GM18858 (cell line): ENCODE results near the gene CDK19.
"Not testable (repeated sequence)": the region's sequence is repeated elsewhere in the genome, so short reads cannot be mapped to it uniquely, and the experiment has no call there.

Experiments
- ATAC-seq: cut with Tn5 transposase; IDR thresholded peaks from one replicate; pipeline ENCODE4 v1.9.1; 2021; ENCODE audit not compliant: unreplicated experiment

Gene CDK19

DNA sequence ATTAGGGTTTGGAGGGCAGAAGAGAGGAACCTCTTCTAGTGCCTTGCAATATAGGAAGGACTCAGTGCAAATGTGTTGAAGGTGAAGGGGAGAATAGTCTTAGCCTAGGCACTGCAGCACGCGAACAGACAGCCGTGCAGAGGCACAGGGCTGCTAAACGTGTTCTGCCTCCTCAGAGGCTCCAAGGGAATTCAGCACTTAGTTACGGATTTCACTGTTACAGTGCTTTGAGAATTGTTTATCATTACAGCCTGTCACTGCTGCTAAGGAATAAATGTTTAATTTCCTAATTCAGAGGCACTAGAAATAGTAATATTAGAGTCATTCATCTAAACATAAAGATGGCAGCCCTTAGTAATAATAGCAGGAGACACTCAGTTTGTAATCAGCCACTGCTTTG lies 222.5 kb downstream of the CDK19 start:
- ATAC-seq: no peak

DNA sequence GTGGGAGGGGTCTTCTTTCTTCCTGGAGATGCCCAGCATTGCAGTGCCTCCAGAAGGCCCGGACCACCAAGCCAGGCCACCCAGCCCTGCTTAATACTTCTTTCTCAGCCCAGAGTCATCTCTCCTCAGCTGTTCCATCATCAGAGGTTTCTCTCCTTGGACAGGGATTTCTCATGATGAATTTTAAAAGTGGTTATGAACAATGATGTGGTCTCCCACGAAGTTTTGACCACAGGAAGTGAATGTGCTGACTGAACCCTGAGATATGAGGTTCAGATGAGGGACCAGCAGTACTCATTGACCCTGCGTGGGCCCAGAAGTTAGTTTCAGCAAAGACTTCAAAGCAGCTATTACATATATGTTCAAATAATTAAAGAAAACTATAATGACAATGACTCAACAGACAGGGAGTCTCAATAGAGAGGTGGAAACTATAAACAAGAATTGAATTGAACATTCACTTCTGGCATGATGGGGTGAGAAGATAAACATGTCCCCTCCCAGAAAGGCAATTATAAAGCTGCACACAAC lies 224.4 kb downstream of the CDK19 start:
- no peak for ATAC-seq

DNA sequence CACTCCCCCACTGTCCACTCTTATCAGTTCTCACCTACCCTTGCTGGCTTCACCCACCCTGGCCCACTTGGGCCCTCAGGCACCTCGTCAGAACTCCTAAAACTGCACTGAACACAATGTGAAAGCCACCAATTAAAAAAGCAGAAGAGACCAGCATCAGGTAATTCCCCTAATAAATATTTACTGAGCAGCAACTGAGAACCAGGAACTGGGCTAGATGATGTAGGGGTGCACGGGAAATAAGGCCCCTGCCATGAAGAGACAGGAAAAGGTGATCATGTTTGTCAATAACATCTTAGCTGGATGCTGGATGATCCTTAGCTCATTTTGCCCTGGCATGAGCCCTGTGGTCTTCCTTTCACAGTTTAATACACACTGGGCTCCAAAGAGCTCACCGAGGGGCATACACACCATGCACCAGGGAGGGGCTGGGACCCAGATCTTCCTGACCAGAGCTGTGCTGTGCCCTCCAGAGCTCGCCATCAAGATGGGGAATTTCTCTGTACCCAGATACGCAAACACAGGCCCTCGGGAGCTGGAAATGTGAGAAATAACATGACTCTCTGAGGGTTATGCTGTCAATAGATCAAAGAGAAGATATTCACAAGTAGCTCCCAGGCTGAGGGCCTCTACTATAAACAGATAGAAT lies 225.3 kb downstream of the CDK19 start:
- peak; percentile 97 for ATAC-seq

DNA sequence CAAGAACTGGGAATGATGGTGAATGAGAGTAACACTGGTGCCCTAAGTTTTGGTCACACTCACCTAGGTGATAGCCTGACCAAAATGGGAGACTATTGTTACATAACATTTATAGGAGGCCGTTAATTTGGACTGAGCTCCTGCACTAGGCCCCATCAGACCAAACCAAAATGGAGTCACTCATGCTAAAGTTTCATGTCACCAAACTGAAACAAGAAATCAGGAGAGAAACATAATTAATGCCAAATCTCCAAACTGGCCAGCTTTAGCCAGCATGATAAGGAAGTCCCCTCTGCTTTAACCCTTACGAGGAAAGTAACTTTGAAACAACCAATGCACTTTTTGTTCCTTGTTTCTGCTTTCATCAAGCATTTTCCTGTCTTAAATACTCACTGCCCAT lies 227.9 kb downstream of the CDK19 start:
- no peak for ATAC-seq

DNA sequence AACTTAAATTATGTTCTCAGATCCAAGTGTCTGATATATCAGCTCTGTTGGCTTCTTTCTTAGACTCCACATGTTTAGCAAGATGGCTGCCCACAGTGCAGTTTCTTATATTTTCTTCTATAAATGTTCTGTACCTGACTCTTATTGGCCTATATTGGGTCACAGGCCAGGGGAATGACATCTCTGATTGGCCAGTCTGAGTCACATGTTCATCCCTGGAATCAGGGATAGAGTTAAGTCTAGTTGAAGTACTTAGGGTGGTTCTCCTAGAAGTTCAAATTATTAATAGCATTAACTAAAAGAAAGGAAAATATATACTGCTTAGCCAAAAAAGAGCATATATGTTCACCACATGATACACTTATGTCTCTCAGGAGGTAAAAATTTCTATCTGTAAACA lies 233.6 kb downstream of the CDK19 start:
- ATAC-seq: no peak

DNA sequence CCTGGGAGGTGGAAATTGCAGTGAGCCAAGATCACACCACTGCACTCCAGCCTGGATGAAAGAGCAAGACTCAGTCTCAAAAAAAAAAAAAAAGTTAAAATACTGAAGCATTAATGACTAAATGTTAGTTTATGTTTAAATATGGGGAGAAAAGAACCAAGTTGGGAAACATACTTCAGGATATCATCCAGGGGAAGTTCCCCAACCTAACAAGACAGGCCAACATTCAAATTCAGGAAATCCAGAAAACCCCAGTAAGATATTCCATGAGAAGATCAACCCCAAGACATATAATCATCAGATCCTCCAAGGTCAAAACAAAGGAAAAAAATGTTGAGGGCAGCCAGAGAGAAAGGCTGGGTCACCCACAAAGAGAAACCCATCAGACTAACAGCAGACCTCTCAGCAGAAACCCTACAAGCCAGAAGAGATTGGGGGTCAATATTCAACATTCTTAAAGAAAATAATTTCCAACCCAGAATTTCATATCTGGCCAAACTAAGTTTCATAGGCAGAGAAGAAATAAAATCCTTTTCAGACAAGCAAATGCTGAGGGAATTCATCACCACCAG lies 237.6 kb downstream of the CDK19 start:
- ATAC-seq: not testable (repeated sequence)

DNA sequence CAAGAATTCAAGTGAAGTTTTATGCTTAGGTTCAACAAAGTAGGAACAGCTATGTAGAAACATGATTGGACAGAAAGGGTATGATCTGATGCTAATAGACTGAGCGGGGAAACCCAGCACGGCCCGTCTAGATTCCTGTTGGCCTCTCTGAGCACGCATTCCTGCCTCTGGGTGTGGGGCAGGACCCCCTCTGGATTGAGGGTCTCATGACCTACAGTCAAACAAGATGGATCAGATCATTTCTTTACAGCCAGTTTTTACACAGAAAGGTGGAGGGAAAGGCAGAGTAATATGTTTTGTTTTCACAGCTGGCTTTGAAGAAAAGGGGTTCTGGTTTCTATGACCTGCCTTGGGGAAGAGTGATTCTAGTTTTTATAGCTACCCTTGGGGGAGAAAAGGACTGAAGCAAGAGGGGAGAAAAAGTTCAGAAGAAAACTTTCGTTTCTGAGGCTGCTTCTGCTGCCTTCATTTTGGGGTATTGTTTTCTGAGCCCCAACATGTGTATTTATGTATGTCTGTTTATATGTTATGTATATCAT lies 239.3 kb downstream of the CDK19 start:
- no peak for ATAC-seq

DNA sequence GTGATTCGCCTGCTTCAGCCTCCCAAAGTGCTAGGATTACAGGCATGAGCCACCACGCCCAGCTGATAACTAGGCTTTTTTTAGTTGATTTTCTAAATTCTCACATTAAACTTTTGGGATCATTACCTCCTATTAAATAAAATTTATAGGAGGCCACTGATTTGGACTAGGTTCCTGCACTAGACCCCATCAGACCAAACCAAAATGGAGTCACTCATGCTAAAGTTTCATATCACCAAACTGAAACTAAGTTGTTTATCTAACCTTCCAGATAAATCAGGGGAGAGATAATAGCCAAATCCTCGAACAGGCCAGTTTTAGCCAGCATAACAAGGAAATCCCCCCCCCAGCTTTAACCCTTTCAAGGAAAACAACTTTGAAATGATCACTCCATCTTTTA lies 240.5 kb downstream of the CDK19 start:
- ATAC-seq: no peak

DNA sequence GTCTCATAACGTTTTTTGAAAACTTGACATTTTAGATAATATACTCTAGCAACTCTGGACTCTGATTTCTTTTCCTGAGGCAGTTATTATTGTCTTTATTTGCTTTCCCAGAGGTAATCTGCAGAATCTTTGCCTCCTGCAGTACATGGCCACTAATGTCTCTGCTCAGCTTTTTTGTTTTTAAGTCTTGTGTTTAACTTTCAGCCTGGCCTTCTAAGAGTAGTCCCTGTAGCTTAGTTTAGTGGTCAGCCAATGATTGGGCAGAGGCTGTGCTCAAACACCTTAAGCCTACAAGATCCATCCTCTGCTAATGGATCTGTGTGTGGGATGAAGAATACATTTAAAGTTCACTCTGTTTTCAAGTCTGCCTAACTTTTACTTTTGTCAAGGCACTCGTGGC lies 241.7 kb downstream of the CDK19 start:
- ATAC-seq: no peak

DNA sequence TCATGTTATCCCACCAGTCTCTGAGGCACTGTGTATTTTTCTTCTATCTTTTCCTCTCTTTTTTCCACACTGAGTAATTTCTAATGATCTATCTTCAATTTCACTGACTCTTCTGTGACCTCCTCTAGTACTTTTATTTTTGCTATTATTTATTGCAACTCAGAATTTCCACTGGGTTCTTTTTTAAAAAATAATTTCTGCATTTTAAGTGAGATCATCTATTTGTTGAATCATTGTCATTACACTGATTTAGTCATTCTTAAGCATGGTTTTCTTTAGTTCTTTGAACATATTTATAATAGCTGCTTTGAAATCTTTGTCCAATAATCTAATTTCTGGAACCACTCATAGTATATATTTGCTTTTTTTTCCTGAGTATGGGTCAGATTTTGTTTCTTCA lies 242.1 kb downstream of the CDK19 start:
- ATAC-seq: no peak

DNA sequence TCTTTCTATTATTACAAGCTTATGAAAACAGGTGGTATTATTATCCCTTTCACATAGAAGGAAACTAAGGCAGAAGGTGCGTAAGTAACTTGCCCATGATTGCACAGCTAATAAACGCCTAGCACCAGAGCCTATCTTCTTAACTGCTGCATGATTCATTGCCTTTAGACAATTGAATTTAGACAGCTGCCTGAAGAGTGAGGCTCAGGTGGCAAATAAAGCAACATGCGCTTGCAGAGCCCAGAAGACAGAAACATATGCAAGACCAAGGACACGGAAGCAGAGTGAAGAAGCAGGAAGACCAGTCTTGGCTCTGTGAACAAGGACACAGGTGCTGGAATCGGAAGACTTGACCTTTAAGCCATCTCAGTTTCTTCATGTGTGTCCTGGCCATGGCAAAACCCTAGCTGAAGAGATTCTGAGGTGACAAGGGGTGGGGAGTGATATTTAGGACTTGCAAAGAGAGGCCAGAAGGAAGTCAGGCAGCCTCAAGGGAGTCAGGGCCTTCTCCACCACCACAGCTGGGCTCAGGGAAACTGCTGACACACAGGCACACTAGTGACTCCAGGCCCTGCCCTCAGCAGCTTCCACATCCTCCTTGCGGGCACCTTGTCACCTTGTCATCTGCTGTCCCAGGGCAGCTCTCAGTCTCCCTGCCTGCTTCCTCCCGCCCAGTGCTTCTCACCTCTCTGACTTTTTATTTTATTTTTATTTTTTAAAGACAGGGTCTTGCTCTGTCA lies 247.1 kb downstream of the CDK19 start:
- ATAC-seq: no peak

DNA sequence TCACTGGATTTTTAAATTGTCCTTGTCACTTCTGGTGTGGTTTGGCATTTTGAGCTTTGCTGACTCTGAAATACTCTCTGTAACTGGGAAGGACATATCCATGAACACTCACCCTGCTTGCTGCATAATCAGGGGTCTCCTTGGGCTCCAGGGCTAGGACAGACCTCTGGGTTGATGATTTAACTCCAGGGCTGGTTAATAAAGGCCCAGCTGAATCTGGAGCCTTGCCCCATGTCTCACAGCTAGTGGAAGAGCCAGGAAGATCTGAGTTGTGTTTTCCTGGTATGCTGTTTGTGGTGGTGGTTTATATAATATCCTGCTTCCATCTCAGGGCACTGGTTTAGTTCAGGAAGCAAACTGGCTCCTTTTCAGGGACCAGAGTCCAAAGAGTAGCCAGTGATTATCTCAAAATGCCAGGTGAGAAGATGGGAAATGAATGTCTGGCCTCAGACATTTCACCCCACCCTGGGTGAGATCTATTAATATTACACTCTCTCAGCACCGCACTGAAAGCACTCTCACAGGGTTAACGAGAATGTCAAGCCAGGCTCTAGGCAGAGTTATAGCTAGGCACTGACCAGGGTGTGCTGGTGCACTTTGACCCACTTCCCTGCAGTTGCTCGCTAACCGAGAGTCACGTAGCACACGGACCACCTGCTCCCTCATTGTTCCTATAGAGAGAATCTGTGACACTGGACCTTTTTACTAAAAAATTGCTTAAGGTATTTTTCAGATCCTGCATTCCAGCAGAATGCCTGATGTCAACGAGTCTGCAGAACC lies 248.7 kb downstream of the CDK19 start:
- no peak for ATAC-seq

DNA sequence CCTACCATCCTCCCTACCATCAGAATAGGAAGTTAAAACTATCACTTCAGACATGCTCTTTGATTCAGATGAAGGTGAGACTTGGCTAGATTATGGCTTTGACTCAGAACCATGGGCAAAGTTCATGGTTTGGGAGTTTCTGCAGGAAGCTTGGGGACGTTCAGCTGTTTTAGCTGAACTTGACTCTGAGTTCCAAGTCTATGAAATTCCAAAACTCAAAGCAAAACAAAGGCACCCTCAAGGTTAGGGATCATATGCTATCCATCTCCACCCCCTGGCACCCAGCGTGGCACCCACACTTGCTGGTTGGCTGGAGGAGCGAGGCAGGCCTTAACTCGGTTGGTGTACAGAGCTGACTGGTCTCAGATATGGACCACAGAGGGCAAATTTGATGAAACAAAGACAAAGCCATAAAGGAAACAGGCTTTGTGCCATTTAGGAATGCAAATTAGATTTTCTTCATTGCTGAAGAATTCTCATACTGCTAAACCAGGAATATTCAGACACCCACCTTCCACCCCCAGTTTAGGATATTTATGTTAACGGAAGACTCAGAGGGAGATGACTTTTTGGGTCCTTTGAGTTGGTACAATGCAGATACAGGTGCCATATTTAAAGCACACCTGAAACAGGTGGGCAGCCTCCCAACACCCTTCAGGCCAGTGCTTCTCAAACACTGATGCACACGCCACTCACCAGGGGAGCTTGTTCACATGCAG lies 250.4 kb downstream of the CDK19 start:
- no peak for ATAC-seq

DNA sequence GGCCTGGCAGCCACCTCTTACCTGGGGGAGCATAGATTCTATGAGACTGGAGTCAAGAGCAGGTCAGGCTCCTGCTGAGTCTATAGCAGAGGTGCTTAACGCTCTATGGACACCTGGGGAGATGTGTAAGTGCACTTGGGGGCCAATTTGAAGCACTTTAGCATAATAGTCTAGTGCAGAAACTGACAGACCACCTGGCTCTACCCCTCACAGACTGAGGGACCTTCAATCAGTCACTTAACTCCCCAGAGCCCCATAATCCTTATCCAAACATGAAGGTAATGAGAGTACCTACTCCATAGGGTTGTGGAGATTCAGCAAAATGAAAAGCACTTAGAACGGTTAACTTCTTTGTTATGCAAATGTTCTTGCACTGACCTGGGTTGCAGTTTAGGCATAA lies 251.6 kb downstream of the CDK19 start:
- ATAC-seq: no peak

DNA sequence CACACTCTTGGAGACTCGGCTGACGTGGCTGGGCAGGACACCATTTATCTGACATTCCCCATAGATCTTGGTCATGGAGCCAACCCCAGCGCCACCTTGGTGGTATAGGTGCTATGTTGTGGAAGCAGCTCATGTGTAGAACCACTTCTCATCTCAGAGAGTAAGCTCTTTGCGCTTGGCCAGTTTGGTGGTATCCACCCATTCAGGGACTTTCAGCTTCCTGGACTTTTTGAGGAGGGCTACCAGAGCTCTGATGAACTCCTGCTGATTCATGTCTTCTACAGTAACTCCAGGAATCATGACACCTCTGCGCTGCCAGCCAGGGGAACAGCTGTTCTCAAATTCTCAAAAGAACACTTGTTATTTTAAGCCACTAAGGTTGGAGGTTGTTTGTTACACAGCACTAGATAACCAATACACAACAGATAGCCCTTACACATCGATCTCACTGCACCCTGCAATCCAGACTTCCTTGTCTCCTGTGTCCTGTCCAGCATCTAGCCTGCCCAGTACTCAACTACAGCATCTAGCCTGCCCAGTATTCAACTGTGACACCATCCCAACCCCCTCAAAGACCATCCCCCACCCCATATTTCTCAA lies 252.9 kb downstream of the CDK19 start:
- ATAC-seq: no peak

DNA sequence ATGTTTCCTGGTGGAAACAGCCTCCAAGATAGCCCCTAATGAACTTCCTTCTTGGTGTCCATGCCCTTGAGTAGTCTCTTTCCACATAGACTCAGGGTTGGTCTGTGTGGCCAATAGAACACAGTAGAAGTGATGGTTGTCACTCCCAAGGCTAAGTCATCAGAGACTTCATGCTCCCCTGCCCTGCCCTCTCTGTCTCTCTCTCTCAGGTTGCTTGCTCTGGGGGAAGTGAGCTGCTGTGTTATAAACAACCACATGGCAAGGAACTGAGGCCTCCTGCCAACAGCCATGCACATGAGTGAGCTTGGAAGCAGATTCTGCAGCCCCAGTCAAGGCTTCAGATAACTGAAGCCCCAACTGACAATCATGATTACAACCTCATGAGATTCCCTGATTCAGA lies 253.6 kb downstream of the CDK19 start:
- ATAC-seq: no peak

DNA sequence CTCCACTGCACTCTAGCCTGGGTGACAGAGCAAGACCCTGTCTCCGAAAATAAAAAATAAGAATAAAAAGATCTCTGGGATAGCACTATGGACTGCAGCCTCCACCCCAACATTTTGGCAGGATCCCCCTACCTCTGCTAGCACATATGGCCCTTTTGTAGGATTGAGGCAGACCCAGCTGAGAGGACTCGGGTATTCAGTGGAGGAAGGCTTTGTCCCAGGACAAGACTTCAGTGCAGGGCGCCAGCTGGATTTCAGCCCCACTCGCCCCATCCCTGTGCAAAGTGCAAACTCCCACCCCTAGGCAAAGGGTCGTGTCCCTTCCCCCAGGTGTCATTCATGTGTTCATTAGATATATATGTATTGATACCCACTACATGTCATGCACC lies 254.3 kb downstream of the CDK19 start:
- no peak for ATAC-seq

DNA sequence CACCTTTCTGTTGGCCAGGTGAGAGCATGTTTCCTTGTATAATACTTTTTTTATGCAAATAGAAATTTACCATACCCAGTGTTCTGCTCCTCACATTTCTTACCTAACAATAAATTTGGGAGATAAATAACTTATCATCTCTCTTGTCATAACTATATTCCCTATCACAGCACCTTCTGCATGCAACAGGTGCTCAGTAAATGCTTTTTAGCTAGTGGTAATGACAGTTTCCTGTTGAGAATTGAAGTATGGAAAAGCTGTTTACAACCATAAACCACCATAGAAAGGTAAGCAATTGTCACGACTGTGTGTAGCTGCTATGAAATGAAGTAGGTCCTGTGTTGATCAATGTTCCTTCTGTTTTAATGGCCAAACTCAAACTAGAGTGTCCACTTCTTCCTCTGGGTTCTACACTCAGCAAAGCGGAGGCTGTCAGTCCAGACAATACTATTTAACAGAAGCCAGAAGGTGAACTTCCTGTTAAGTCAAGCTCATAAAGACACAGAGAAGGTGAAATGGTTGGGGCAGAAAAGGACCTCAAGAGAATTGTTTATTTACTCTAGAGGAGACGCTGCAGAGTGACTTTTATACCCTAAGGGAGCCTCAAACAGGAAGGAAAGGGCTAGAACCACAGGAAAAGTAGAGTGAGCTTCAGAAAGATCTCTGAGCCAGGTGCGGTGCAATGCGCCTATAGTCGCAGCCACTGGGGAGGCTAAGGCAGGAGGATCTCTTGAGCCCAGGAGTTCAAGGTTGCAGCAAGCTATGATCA lies 254.8 kb downstream of the CDK19 start:
- no peak for ATAC-seq
